Transverse colon (tissue), 4 donors: Measurements from ENCODE around the gene SFR1. TPM values are rescaled to one million over a fixed set of nuclear protein-coding genes. Genes with fewer than 3 reads are reported as not detected.

Source experiments
- DNase-seq: peaks from one replicate; pipeline ENCODE4 v3.0.0-alpha.2; 2019
- H3K27ac ChIP-seq, 4 donors: fragments of 200-600 bp; sonication (generic); 2 replicates each; pipeline ENCODE4 v1.5.1; 2016 to 2018; ENCODE audit warnings: inconsistent platforms in 4 of 4
- H3K27me3 ChIP-seq: fragments of 200-600 bp; sonication (generic); 2 replicates; pipeline ENCODE4 v1.5.1; 2017; ENCODE audit warnings: inconsistent platforms
- H3K36me3 ChIP-seq, 4 donors: fragments of 200-600 bp; sonication (generic); 2 replicates each; pipeline ENCODE4 v1.5.1; 2017 to 2019; ENCODE audit warnings: inconsistent platforms in 4 of 4
- H3K4me1 ChIP-seq, 4 donors: fragments of 200-600 bp; sonication (generic); 2 replicates each; pipeline ENCODE4 v1.5.1; 2017 to 2020; ENCODE audit warnings: inconsistent platforms in 4 of 4
- H3K4me3 ChIP-seq, 4 donors: fragments of 200-600 bp; sonication (generic); 1 replicate in 1 of 4; 2 replicates in 3 of 4; pipeline versions ENCODE4 v1.5.1 to v1.6.1; 2017 to 2019; ENCODE audit warnings: inconsistent platforms in 4 of 4
- H3K9me3 ChIP-seq, 2 donors: fragments of 200-600 bp; sonication (generic); 2 replicates each; pipeline ENCODE4 v1.5.1; 2017 to 2019; ENCODE audit warnings: inconsistent platforms in 2 of 2
- EP300 ChIP-seq: sonication (generic); formaldehyde crosslinking; IDR thresholded peaks from one replicate; pipeline ENCODE4 v1.6.1; 2017; ENCODE audit warnings: antibody characterized with exemption, low read depth
- POLR2A ChIP-seq: fragments of 450-650 bp; IDR thresholded peaks from one replicate; pipeline ENCODE4 v1.6.1; 2016; ENCODE audit warnings: antibody characterized with exemption, mild to moderate bottlenecking, moderate library complexity
- POLR2AphosphoS5 ChIP-seq, 3 donors: sonication (generic); formaldehyde crosslinking; IDR thresholded peaks; one replicate each; pipeline ENCODE4 v1.6.1; 2016; ENCODE audit warnings: antibody characterized with exemption in 3 of 3
- WGBS, 2 donors: methylation state at CpG; one replicate each; pipeline ENCODE4 v1.1.5; 2018; ENCODE audit warnings: low coverage in 1 of 2; 5-methylcytosine and 5-hydroxymethylcytosine counted together
- in situ Hi-C, 4 donors: fragments of 200-750 bp; cut with MboI; loops; one replicate each; pipeline versions ENCODE4 v1.15.0 to v1.15.1; 2017; ENCODE audit warnings: low sequenced_read_pairs in 3 of 4, low pct_ligation_motif_present in 1 of 4, low pct_unique_long_range_greater_than_20kb in 1 of 4
- intact Hi-C: fragments of 100-400 bp; cut with DNase I; formaldehyde crosslinking; loops from one replicate; pipeline ENCODE4 v1.15.1; 2023; ENCODE audit warnings: low total_unique reads
- total RNA-seq, 4 donors: library from RNA; depleted of rRNA; stranded (reverse); fragments of >200 nt; gene quantifications; one replicate each; pipeline ENCODE4 v1.1.0, GENCODE V29; 2016
- TF ChIP-seq, protein P1 (sequence below), 5 experiments: fragments of 200-600 bp in 3 of 5; fragments of 450-650 bp in 2 of 5; sonication (generic) in 3 of 5; IDR thresholded peaks; 1 replicate in 2 of 5; 2 replicates in 3 of 5; pipeline ENCODE4 v1.5.1; 2016 to 2017; ENCODE audit warnings: antibody characterized with exemption in 5 of 5, inconsistent platforms in 3 of 5, mild to moderate bottlenecking in 2 of 5, moderate library complexity in 1 of 5

Gene SFR1
- total RNA-seq = 1 to 10 TPM in 3 of 4 donors, not detected in 1; 4.0 TPM

DNA sequence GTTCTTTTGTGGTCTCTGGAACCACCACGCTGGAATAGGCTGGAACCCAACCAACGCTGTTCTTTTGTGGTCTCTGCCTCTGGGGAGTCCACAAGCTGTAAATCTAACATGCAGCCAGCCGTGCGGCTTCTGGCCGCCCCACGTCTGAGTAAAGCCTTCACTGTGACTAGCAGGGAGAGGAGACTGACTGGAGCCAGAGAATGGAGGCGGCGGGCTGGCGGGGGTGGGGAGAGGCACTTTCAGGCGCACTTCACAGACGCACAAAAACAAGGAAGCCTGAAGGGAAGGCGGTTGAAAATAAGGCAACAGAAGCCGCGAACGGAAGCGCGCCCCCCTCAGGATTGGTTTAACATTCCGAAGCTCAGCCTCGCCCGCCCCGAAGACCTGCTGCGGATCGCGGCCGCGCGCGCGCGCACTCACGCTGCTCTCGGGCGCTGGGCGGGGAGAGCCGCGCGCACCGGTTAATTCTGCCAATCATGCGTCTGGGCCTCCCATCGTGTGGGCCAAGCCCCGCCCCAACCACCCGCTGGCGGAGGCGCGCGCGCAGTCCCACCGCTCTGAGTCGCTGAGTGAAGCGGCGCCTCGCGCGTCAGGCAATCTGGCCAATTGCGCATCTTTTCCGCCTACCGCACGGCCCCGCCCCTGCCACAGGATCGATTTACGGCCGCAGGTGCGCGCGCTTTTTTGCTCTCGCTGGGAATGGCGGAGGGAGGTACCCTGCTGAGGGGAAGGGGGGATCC is at the start of gene SFR1:
TSS of gene SFR1 (plus strand) at position 687 of the 740 bp plus-strand sequence. CDS start at position 700, 13 bp downstream.
- 1% methylated on average over 57 of the region's 67 CpGs; no CpG with 5 or more reads in 1 of the 2 donors for WGBS, 2 donors
- intact Hi-C loops = no loop called here

GRCh38 chr10:104072786-104073185 is 49.2 kb upstream of the SFR1 start:
- WGBS, 2 donors = 75 to 80% methylated on average over 1 to 5 of the region's 5 CpGs
- intact Hi-C loops = no loop called here
- no peaks in the 10 kb centered on the region for H3K27me3 ChIP-seq

More for the DNA sequence above, at the start of gene SFR1:
- Histone ChIP-seq H3K27ac (peak within 1 kb of the TSS; percentile 98 to 100 (median 98)), H3K4me1 (peaks cover 7 to 34% (median 11%) of the 10 kb centered on the region in 4 donors), H3K27me3 (no peaks in the 10 kb centered on the region), H3K4me3 (peak within 1 kb of the TSS; percentile 63 to 77 (median 66)), H3K9me3 (no peaks in the 10 kb centered on the region), H3K36me3 (no peaks in the 10 kb centered on the region)
- peak; percentile 99 for DNase-seq
- in situ Hi-C loops = loop anchor here in 2 of 4 donors (10.0 kb wide), 2 partner anchors 207 to 227 kb away; partner anchors contain the start of gene STN1 (in 1 of the 2)
- no peak for TF ChIP-seq EP300
- TF ChIP-seq, protein P1, sequence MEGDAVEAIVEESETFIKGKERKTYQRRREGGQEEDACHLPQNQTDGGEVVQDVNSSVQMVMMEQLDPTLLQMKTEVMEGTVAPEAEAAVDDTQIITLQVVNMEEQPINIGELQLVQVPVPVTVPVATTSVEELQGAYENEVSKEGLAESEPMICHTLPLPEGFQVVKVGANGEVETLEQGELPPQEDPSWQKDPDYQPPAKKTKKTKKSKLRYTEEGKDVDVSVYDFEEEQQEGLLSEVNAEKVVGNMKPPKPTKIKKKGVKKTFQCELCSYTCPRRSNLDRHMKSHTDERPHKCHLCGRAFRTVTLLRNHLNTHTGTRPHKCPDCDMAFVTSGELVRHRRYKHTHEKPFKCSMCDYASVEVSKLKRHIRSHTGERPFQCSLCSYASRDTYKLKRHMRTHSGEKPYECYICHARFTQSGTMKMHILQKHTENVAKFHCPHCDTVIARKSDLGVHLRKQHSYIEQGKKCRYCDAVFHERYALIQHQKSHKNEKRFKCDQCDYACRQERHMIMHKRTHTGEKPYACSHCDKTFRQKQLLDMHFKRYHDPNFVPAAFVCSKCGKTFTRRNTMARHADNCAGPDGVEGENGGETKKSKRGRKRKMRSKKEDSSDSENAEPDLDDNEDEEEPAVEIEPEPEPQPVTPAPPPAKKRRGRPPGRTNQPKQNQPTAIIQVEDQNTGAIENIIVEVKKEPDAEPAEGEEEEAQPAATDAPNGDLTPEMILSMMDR (IDR thresholded peaks at IDR 0.05) = peak; percentile 47 to 81 (median 66)
- peak; percentile 84 to 95 (median 92) for TF ChIP-seq POLR2AphosphoS5 (IDR thresholded peaks at IDR 0.05)
- peak; percentile 89 for TF ChIP-seq POLR2A

DNA sequence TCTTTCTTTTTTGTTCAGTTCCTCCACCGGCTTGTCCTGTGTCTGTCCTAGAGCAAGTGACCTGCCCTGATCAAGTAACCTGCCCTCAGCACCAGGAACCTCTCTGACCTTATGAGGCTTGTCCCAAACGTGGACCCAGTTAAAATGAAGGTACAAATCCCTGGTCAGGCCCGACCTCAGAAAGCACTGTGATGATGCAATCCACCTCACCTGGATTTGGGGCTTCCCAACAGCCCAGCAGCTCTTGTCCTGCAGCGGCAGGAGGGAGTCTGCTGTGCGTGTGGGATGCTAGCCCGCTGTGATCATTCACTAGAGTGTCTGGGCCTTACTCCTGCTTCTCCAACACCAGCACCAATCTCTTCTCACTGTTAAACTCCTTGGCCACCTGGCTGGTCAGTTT is 47.5 kb upstream of the SFR1 start:
- Histone ChIP-seq H3K27ac (no peak overlapping the region), H3K4me1 (peaks cover 0 to 3% (median 0%) of the 10 kb centered on the region in 4 donors), H3K27me3 (no peaks in the 10 kb centered on the region), H3K4me3 (no peak overlapping the region), H3K36me3 (no peaks in the 10 kb centered on the region), H3K9me3 (no peaks in the 10 kb centered on the region)
- TF ChIP-seq POLR2A (no peak), POLR2AphosphoS5 (IDR thresholded peaks at IDR 0.05) (no peak)
- TF ChIP-seq, protein P1 (IDR thresholded peaks at IDR 0.05) = no peak
- WGBS, 2 donors = 82% methylated on average over 6 of the region's 6 CpGs; no CpG with 5 or more reads in 1 of the 2 donors
- intact Hi-C loops (no loop called here), in situ Hi-C loops (no loop called here)
- no peak for DNase-seq

More at GRCh38 chr10:104072786-104073185, 49.2 kb upstream of the SFR1 start:
- in situ Hi-C loops = no loop called here
- no peak overlapping the region for H3K27ac ChIP-seq
- peaks cover 0 to 8% (median 0%) of the 10 kb centered on the region in 4 donors for H3K4me1 ChIP-seq
- TF ChIP-seq, protein P1 (IDR thresholded peaks at IDR 0.05) = no peak
- TF ChIP-seq POLR2A = no peak
- TF ChIP-seq POLR2AphosphoS5 (IDR thresholded peaks at IDR 0.05) = no peak
- no peak for TF ChIP-seq EP300
- no peaks in the 10 kb centered on the region for H3K36me3 ChIP-seq
- no peaks in the 10 kb centered on the region for H3K9me3 ChIP-seq
- no peak for DNase-seq
- no peak overlapping the region for H3K4me3 ChIP-seq

GRCh38 chr10:104076743-104077160 is 45.2 kb upstream of the SFR1 start:
- Histone ChIP-seq H3K4me3 (no peak overlapping the region), H3K36me3 (no peaks in the 10 kb centered on the region), H3K4me1 (no peaks in the 10 kb centered on the region), H3K27ac (peak overlapping the region in 1 of 4 donors; percentile 5), H3K27me3 (no peaks in the 10 kb centered on the region), H3K9me3 (no peaks in the 10 kb centered on the region)
- peak; percentile 36 for DNase-seq
- TF ChIP-seq EP300 (no peak), POLR2A (no peak), POLR2AphosphoS5 (IDR thresholded peaks at IDR 0.05) (no peak)
- TF ChIP-seq, protein P1 (IDR thresholded peaks at IDR 0.05) = no peak
- intact Hi-C loops (no loop called here), in situ Hi-C loops (loop anchor here in 1 of 4 donors (25.0 kb wide), 1 partner anchor 189 kb away; no protein-coding TSS in a partner anchor)
- WGBS, 2 donors = 8 to 22% methylated on average over 2 to 3 of the region's 3 CpGs
